Neuronal stem cell (in vitro differentiated cells): Measurements from ENCODE around the gene DIO3.

ENCODE experiments used
- DNase-seq: peaks from one replicate; pipeline ENCODE4 v3.0.0-alpha.2; 2013; ENCODE audit warnings: low spot score
- H2AFZ ChIP-seq: one replicate; pipeline ENCODE4 v1.6.1; 2013; ENCODE audit warnings: mild to moderate bottlenecking, low read length, inconsistent platforms
- H2AK5ac ChIP-seq: 2 replicates; pipeline ENCODE4 v1.6.1; 2013; ENCODE audit warnings: low read depth, mild to moderate bottlenecking, inconsistent platforms, low read length, moderate library complexity, mixed read lengths
- H2BK120ac ChIP-seq: 2 replicates; pipeline ENCODE4 v1.6.1; 2013; ENCODE audit warnings: low read depth, mild to moderate bottlenecking, inconsistent platforms, low read length, moderate library complexity, mixed read lengths
- H2BK12ac ChIP-seq: one replicate; pipeline ENCODE4 v1.6.1; 2013; ENCODE audit warnings: low read length, inconsistent platforms
- H2BK15ac ChIP-seq: 2 replicates; pipeline ENCODE4 v1.6.1; 2013; ENCODE audit warnings: mild to moderate bottlenecking, low read length, inconsistent platforms, mixed read lengths
- H2BK5ac ChIP-seq: one replicate; pipeline ENCODE4 v1.6.1; 2013; ENCODE audit warnings: inconsistent platforms, mild to moderate bottlenecking, low read length, moderate library complexity
- H3K14ac ChIP-seq: one replicate; pipeline ENCODE4 v1.6.1; 2013; ENCODE audit warnings: low read length, inconsistent platforms
- H3K18ac ChIP-seq: 2 replicates; pipeline ENCODE4 v1.6.1; 2013; ENCODE audit warnings: low read length, inconsistent platforms
- H3K23ac ChIP-seq: 2 replicates; pipeline ENCODE4 v1.6.1; 2013; ENCODE audit warnings: low read depth, mild to moderate bottlenecking, mixed read lengths, low read length, inconsistent platforms; ENCODE audit not compliant: poor library complexity
- H3K27ac ChIP-seq: replicated peaks from 3 replicates; pipeline ENCODE4 v1.5.1; 2013; ENCODE audit warnings: low read length, inconsistent platforms
- H3K27me3 ChIP-seq, 3 experiments: 2 replicates each; pipeline ENCODE4 v1.6.1; 2013; ENCODE audit warnings: low read length in 3 of 3, mild to moderate bottlenecking in 2 of 3, inconsistent platforms in 1 of 3, low read depth in 1 of 3, mixed read lengths in 1 of 3, moderate library complexity in 1 of 3; ENCODE audit not compliant: control insufficient read depth in 3 of 3, insufficient read depth in 3 of 3
- H3K36me3 ChIP-seq, 2 donors: replicated peaks in 1 of 2; 2 replicates each; pipeline ENCODE4 v1.6.1; 2013; ENCODE audit warnings: low read length in 2 of 2; ENCODE audit not compliant: control insufficient read depth in 2 of 2, insufficient read depth in 2 of 2
- H3K4ac ChIP-seq: 2 replicates; pipeline ENCODE4 v1.6.1; 2013; ENCODE audit warnings: inconsistent platforms, mild to moderate bottlenecking, low read length, moderate library complexity
- H3K4me1 ChIP-seq, 2 donors: 1 replicate in 1 of 2; 2 replicates in 1 of 2; pipeline ENCODE4 v1.6.1; 2013; ENCODE audit warnings: low read length in 2 of 2, low read depth in 1 of 2; ENCODE audit not compliant: control insufficient read depth in 2 of 2, insufficient read depth in 1 of 2
- H3K4me2 ChIP-seq: one replicate; pipeline ENCODE4 v1.6.1; 2013; ENCODE audit warnings: mild to moderate bottlenecking, low read length, inconsistent platforms; ENCODE audit not compliant: insufficient read depth, poor library complexity, severe bottlenecking
- H3K4me3 ChIP-seq, 2 donors: 2 replicates each; pipeline ENCODE4 v1.5.1; 2013; ENCODE audit warnings: low read length in 2 of 2, mild to moderate bottlenecking in 2 of 2, inconsistent platforms in 1 of 2, moderate library complexity in 1 of 2
- H3K79me1 ChIP-seq: one replicate; pipeline ENCODE4 v1.6.1; 2013; ENCODE audit warnings: low read depth, mild to moderate bottlenecking, inconsistent platforms, low read length, moderate library complexity
- H3K9ac ChIP-seq: one replicate; pipeline ENCODE4 v1.6.1; 2013; ENCODE audit warnings: mild to moderate bottlenecking, low read depth, low read length, inconsistent platforms; ENCODE audit not compliant: poor library complexity
- H3K9me3 ChIP-seq, 2 donors: replicated peaks in 1 of 2; 2 replicates each; pipeline versions ENCODE3 to v1.6.1; 2013; ENCODE audit warnings: low read length in 2 of 2, mild to moderate bottlenecking in 2 of 2, inconsistent platforms in 1 of 2, low read depth in 1 of 2, mixed read lengths in 1 of 2, moderate library complexity in 1 of 2; ENCODE audit not compliant: control insufficient read depth in 2 of 2, insufficient read depth in 1 of 2
- H4K8ac ChIP-seq: one replicate; pipeline ENCODE4 v1.6.1; 2013; ENCODE audit warnings: low read depth, mild to moderate bottlenecking, inconsistent platforms, low read length, moderate library complexity
- H4K91ac ChIP-seq: one replicate; pipeline ENCODE4 v1.6.1; 2013; ENCODE audit warnings: low read length, low read depth, mild to moderate bottlenecking, inconsistent platforms; ENCODE audit not compliant: poor library complexity
- WGBS, 2 donors: extraction: QIAGEN DNeasy Blood & Tissue Kit; methylation state at CpG; one replicate each; pipeline ENCODE4 v1.1.7; 2013; ENCODE audit warnings: missing lambda C conversion rate in 2 of 2, mixed read lengths in 1 of 2; ENCODE audit not compliant: insufficient read length in 2 of 2, insufficient replicate concordance in 1 of 2; ENCODE audit errors: extremely low coverage in 2 of 2; 5-methylcytosine and 5-hydroxymethylcytosine counted together

DIO3 gene

GRCh38 chr14:101534198-101534597, 27.1 kb upstream of the DIO3 start:
- H2BK120ac ChIP-seq = no peak overlapping the region
- no peak overlapping the region for H3K4ac ChIP-seq
- no peak overlapping the region for H4K8ac ChIP-seq
- H3K27ac ChIP-seq = no peak overlapping the region
- H3K23ac ChIP-seq = no peak overlapping the region
- no peak overlapping the region for H3K4me2 ChIP-seq
- DNase-seq = no peak
- no peak overlapping the region for H2AFZ ChIP-seq
- no peak overlapping the region for H3K9ac ChIP-seq
- no peaks in the 10 kb centered on the region for H3K36me3 ChIP-seq
- H3K79me1 ChIP-seq = no peaks in the 10 kb centered on the region
- no peak overlapping the region for H2BK5ac ChIP-seq
- no peak overlapping the region for H3K4me3 ChIP-seq
- H3K18ac ChIP-seq = peak overlapping the region; percentile 44
- peaks cover 0 to 2% of the 10 kb centered on the region in 2 donors for H3K9me3 ChIP-seq
- no CpG with 5 or more reads among the region's 4 CpGs for WGBS, 2 donors
- peak overlapping the region; percentile 64 for H2AK5ac ChIP-seq
- peak overlapping the region; percentile 10 for H2BK15ac ChIP-seq
- H3K4me1 ChIP-seq = no peaks in the 10 kb centered on the region
- H2BK12ac ChIP-seq = peak overlapping the region; percentile 67
- H3K14ac ChIP-seq = peak overlapping the region; percentile 63
- peaks cover 0 to 3% (median 0%) of the 10 kb centered on the region in 3 experiments for H3K27me3 ChIP-seq
- no peak overlapping the region for H4K91ac ChIP-seq

- H3K9me3 ChIP-seq = peaks cover 0 to 2% of the 10 kb centered on the region in 2 donors
- no peaks in the 10 kb centered on the region for H3K36me3 ChIP-seq
- H3K4me3 ChIP-seq = no peak overlapping the region
- H3K4ac ChIP-seq = peak overlapping the region; percentile 70
- WGBS, 2 donors = no CpG with 5 or more reads among the region's 9 CpGs
- H3K4me1 ChIP-seq = no peaks in the 10 kb centered on the region
- no peak overlapping the region for H2BK120ac ChIP-seq
- peak overlapping the region; percentile 73 for H2BK15ac ChIP-seq
- H3K18ac ChIP-seq = no peak overlapping the region
- H3K27ac ChIP-seq = no peak overlapping the region
- no peak overlapping the region for H3K14ac ChIP-seq
- peak overlapping the region; percentile 1 for H3K23ac ChIP-seq
- H3K79me1 ChIP-seq = no peaks in the 10 kb centered on the region
- peak overlapping the region; percentile 8 for H2AK5ac ChIP-seq
- no peak overlapping the region for H3K9ac ChIP-seq
- no peak overlapping the region for H4K8ac ChIP-seq
- peak overlapping the region; percentile 67 for H2BK12ac ChIP-seq
- H2BK5ac ChIP-seq = no peak overlapping the region
- peaks cover 0 to 3% (median 2%) of the 10 kb centered on the region in 3 experiments for H3K27me3 ChIP-seq
- H3K4me2 ChIP-seq = no peak overlapping the region
- H2AFZ ChIP-seq = no peak overlapping the region
- no peak overlapping the region for H4K91ac ChIP-seq
- DNase-seq = no peak
Measured at GRCh38 chr14:101535232-101535631, 26.1 kb upstream of the DIO3 start.

- no peak overlapping the region for H2BK120ac ChIP-seq
- H3K18ac ChIP-seq = peak overlapping the region; percentile 72
- H3K27me3 ChIP-seq = peaks cover 0 to 7% (median 3%) of the 10 kb centered on the region in 3 experiments
- no peak overlapping the region for H2AFZ ChIP-seq
- no peak overlapping the region for H3K14ac ChIP-seq
- H2BK12ac ChIP-seq = no peak overlapping the region
- no peak overlapping the region for H2BK5ac ChIP-seq
- WGBS, 2 donors = no CpG with 5 or more reads among the region's 8 CpGs
- H3K9me3 ChIP-seq = peaks cover 0 to 2% of the 10 kb centered on the region in 2 donors
- peaks cover 0 to 2% of the 10 kb centered on the region in 2 donors for H3K4me1 ChIP-seq
- DNase-seq = no peak
- H2AK5ac ChIP-seq = peak overlapping the region; percentile 91
- H3K23ac ChIP-seq = peak overlapping the region; percentile 1
- H3K4ac ChIP-seq = no peak overlapping the region
- no peak overlapping the region for H3K27ac ChIP-seq
- H4K91ac ChIP-seq = no peak overlapping the region
- H2BK15ac ChIP-seq = peak overlapping the region; percentile 93
- no peak overlapping the region for H3K4me2 ChIP-seq
- H3K4me3 ChIP-seq = no peak overlapping the region
- no peaks in the 10 kb centered on the region for H3K79me1 ChIP-seq
- H4K8ac ChIP-seq = no peak overlapping the region
- H3K36me3 ChIP-seq = no peaks in the 10 kb centered on the region
- H3K9ac ChIP-seq = no peak overlapping the region
Measured at GRCh38 chr14:101535701-101536207, 25.5 kb upstream of the DIO3 start.

GRCh38 chr14:101537286-101537685, 24.0 kb upstream of the DIO3 start:
- peaks cover 0 to 2% of the 10 kb centered on the region in 2 donors for H3K4me1 ChIP-seq
- peaks cover 0 to 7% (median 3%) of the 10 kb centered on the region in 3 experiments for H3K27me3 ChIP-seq
- H2BK120ac ChIP-seq = peak overlapping the region; percentile 84
- peaks cover 0 to 2% of the 10 kb centered on the region in 2 donors for H3K9me3 ChIP-seq
- no peak overlapping the region for H2BK12ac ChIP-seq
- no peaks in the 10 kb centered on the region for H3K36me3 ChIP-seq
- no peaks in the 10 kb centered on the region for H3K79me1 ChIP-seq
- H4K8ac ChIP-seq = no peak overlapping the region
- H3K4me3 ChIP-seq = no peak overlapping the region
- H3K23ac ChIP-seq = no peak overlapping the region
- no peak overlapping the region for H3K4ac ChIP-seq
- H2AK5ac ChIP-seq = peak overlapping the region; percentile 99
- no peak overlapping the region for H3K27ac ChIP-seq
- peak overlapping the region; percentile 15 for H3K18ac ChIP-seq
- WGBS, 2 donors = no CpG with 5 or more reads among the region's 7 CpGs
- H4K91ac ChIP-seq = no peak overlapping the region
- H3K9ac ChIP-seq = no peak overlapping the region
- DNase-seq = no peak
- H2AFZ ChIP-seq = no peak overlapping the region
- H2BK5ac ChIP-seq = peak overlapping the region; percentile 88
- H3K14ac ChIP-seq = no peak overlapping the region
- no peak overlapping the region for H2BK15ac ChIP-seq
- no peak overlapping the region for H3K4me2 ChIP-seq
